ENCODE results near the gene NKAIN2. TPM values are rescaled to one million over a fixed set of nuclear protein-coding genes. Genes with fewer than 3 reads are reported as not detected.
A peak's percentile ranks its signal among the peaks of the same experiment; 100 is the strongest.

NKAIN2 gene
- total RNA-seq, 1 donor from 2014 or later = 0.56 TPM

DNA sequence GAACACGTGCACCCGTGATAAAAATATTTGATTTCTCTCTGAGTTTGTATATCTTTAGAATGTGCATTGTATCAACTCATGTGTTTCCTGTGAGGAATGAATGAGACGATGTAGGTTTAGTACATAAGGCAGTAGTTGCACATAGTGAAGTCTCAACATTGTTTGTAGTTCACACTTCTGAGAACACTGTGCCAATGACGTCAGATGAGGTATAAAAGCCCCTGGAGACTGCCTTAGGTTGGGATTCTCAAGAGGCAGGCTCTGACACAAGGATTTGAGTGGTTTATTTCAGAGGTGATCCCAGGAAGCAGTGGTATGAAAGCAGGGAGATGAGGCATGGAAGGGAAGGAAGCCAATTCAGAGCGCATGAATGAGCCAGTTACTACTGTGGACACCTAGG is 2.6 kb upstream of the NKAIN2 start:
- no peaks in the 10 kb centered on the region for H3K4me1 Mint-ChIP-seq (ENCODE audit: low read depth, unreplicated experiment)
- H3K4me3 Mint-ChIP-seq (ENCODE audit: unreplicated experiment) = no peak overlapping the region
- no peak for TF ChIP-seq CTCF (IDR thresholded peaks at IDR 0.05; ENCODE audit: partially characterized antibody, unreplicated experiment)
- DNase-seq = no peak
- H3K36me3 Mint-ChIP-seq (ENCODE audit: unreplicated experiment) = no peaks in the 10 kb centered on the region
- no peak overlapping the region for H3K27ac Mint-ChIP-seq (ENCODE audit: unreplicated experiment)
- peaks cover 5% of the 10 kb centered on the region for H3K27me3 Mint-ChIP-seq (ENCODE audit: unreplicated experiment)
- peaks cover 4% of the 10 kb centered on the region for H3K9me3 Mint-ChIP-seq (ENCODE audit: unreplicated experiment)

- Mint-ChIP-seq H3K4me3 (ENCODE audit: unreplicated experiment) (no peak overlapping the region), H3K36me3 (ENCODE audit: unreplicated experiment) (no peaks in the 10 kb centered on the region), H3K27me3 (ENCODE audit: unreplicated experiment) (peaks cover 5% of the 10 kb centered on the region)
Measured at GRCh38 chr6:123802351-123802696, 1.3 kb upstream of the NKAIN2 start.

DNA sequence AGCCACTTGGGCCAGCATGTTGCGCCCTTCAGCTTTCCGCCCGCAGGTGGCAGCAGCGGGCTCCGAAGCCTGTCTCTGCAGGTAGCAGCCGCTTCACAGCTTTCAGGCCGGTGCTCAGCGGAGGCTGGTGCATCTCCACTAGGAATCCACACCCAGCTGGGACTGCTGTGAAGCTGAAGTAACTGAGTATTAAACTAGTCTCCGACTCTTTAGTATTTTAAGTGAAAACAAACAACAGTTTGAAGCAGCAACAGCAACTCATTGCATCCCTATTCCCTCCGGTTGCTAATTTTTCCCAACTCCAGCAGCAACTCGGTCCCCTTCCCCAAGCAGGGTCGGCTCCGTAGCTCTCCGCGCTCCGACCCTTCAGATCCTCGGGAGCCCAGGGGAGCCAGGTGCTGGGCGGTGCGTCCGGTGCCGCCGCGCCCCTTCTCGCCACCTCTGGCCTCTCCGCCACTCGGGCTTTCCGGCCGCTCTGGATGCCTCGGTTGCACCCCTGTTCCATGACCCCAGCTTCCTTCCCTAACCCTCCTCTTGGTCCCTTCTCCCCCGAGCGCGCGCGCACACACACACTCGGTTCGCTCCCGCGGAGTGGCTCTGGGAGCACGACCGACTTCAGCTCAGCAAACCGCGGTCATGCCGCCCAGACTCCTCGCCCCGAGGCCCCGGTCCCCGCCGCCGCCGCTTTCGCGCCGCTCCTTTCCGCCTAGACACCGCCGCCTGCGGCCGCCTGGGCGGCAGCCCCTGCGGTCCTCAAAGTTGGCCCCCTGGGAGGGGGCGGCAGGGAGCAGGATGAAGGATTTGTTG is 765 bp upstream of the NKAIN2 start:
- TF ChIP-seq CTCF (IDR thresholded peaks at IDR 0.05; ENCODE audit: partially characterized antibody, unreplicated experiment) = peak; percentile 90
- DNase-seq = peak; percentile 92
- H3K27me3 Mint-ChIP-seq (ENCODE audit: unreplicated experiment) = peaks cover 5% of the 10 kb centered on the region
- H3K4me1 Mint-ChIP-seq (ENCODE audit: low read depth, unreplicated experiment) = no peaks in the 10 kb centered on the region
- peak overlapping the region; percentile 90 for H3K4me3 Mint-ChIP-seq (ENCODE audit: unreplicated experiment)
- no peak overlapping the region for H3K27ac Mint-ChIP-seq (ENCODE audit: unreplicated experiment)
- H3K9me3 Mint-ChIP-seq (ENCODE audit: unreplicated experiment) = peaks cover 4% of the 10 kb centered on the region
- no peaks in the 10 kb centered on the region for H3K36me3 Mint-ChIP-seq (ENCODE audit: unreplicated experiment)

More at GRCh38 chr6:123802351-123802696, 1.3 kb upstream of the NKAIN2 start:
- TF ChIP-seq CTCF (IDR thresholded peaks at IDR 0.05; ENCODE audit: partially characterized antibody, unreplicated experiment) = no peak
- no peak overlapping the region for H3K27ac Mint-ChIP-seq (ENCODE audit: unreplicated experiment)
- H3K4me1 Mint-ChIP-seq (ENCODE audit: low read depth, unreplicated experiment) = no peaks in the 10 kb centered on the region
- no peak for DNase-seq
- H3K9me3 Mint-ChIP-seq (ENCODE audit: unreplicated experiment) = peaks cover 4% of the 10 kb centered on the region

GRCh38 chr6:123804014-123804786 is 535 bp downstream of the NKAIN2 start:
- Mint-ChIP-seq H3K4me1 (ENCODE audit: low read depth, unreplicated experiment) (no peaks in the 10 kb centered on the region), H3K4me3 (ENCODE audit: unreplicated experiment) (peak overlapping the region; percentile 82), H3K27me3 (ENCODE audit: unreplicated experiment) (peaks cover 5% of the 10 kb centered on the region), H3K36me3 (ENCODE audit: unreplicated experiment) (no peaks in the 10 kb centered on the region), H3K9me3 (ENCODE audit: unreplicated experiment) (peaks cover 4% of the 10 kb centered on the region), H3K27ac (ENCODE audit: unreplicated experiment) (no peak overlapping the region)
- DNase-seq = peak; percentile 74
- TF ChIP-seq CTCF (IDR thresholded peaks at IDR 0.05; ENCODE audit: partially characterized antibody, unreplicated experiment) = no peak

Measured in glutamatergic neuron (in vitro differentiated cells).